GM18870 (cell line): Measurements from ENCODE around the gene APOBEC3A.
"Not testable (repeated sequence)": the region's sequence is repeated elsewhere in the genome, so short reads cannot be mapped to it uniquely, and the experiment has no call there.

Experiments
- ATAC-seq: cut with Tn5 transposase; IDR thresholded peaks from one replicate; pipeline ENCODE4 v1.9.1; 2021; ENCODE audit warnings: moderate library complexity; ENCODE audit not compliant: unreplicated experiment

APOBEC3A gene

DNA sequence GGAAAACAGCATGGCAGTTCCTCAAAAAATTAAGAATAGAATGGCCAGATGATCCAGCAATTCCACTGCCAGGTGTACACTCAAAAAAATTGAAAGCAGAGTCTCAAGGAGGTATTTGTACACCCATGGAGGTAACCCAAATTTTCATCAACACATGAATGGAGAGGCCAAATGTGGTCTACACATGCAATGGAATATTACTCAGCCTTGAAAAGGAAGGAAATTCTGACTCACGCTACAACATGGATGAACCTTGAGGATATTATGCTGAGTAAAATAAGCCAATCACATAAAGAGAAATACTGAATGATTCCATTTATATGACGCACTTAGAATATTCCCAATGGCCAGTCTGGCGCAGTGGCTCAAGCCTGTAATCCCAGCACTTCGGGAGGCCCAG, 19.9 kb downstream of the APOBEC3A start:
- ATAC-seq = not testable (repeated sequence)

DNA sequence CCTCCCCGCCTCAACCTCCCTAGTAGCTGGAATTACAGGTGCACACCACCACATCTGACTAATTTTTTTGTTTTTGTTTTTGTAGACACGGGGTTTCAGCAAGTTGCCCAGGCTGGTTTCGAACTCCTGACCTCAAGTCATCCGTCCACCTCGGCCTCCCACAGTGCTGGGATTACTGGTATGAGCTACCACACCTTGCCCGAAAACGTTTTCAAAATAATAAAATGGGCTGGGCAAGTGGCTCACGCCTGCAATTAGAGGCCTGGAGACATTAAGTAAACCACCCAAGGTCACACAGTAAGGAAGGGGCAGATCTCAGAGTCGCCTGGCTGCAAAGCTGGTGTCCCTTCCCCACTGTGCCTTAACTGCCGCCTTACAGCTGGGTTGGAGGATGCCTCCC, 23.2 kb downstream of the APOBEC3A start:
- not testable (repeated sequence) for ATAC-seq

DNA sequence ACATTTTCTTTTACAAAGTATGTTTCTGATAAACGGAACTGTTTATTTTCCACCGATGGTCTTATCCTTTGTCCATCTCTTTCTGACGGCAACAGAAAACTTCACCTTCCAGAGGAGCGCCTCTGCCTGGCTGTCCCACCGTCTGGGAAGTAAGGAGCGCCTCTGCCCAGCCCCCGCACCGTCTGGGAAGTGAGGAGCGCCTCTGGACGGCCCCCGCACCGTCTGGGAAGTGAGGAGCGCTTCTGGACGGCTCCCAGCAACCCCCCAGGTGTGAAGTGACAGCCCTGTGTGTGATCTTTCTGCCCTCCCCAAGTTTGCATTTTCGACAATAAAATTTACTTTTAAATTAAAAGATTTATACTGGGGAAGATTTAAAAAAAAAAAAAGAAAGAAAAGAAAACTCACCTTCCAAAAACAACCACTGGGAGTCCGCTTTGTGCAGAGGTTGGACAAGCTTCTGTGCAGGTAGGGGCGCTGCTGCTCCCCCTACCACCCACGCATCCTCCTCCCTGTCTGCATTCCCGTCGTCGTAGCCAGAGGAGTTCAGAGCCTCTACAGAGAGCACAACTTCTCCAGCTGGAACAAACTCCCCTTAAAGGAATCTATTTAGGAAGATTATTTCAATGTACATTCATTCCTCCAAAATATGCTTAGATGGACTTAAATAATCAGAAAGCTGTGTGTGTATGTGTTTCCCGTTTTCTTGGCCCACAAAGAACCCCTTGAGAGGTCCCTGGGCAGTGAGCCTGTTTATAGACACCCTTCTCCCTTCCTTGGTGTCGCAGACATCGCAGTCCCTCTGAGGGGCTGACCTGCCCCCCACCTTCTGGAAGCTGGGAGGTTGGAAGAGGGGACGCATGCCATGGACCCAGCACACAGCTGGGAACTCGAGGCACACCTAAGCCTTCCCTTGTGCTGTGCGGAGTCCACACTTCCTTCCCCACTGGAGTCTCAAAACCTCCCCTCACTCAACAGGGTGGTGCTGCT, 23.9 kb downstream of the APOBEC3A start:
- ATAC-seq = no peak

DNA sequence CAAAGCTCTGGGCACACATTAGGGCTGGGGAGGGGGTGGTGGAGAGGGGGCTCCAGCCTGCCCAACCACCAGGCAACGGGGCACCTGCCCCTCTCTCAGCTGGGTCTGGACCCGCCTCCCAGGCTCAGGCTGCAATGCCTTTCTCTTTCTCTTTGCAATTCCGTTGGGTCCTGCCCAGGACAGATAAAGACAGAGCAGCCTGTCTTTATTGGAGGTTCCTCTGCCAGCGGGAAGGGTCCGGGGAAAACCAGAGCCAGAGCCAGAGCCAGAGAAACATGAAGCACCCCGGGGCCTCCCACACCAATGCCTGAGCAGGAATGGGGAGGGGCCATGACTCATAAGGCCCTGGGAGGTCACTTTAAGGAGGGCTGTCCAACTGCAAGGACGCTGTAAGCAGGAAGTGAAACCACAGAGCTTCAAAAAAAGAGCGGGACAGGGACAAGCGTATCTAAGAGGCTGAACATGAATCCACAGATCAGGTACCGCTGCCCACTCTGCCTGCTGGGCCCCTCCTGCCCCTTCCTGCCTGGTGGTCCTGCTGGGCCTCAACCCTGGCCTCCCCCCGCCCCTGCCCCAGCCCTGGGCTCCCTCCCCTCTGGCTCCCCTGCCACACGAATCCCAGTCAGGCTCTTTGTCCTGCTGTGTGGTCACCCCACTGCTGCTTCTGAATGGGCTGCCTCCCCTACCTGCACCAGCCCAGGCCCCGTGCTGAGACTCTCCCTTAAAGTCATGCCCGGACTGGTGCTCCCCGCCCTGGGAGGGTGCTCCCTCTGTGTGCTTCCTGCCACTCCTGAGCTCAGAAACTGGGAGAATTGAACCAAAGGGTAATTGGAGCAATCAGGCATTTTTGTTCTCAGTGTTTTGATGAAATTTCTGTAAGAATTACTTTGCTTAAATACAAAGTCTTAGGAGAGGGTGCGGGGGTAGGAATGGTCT, 24.9 kb downstream of the APOBEC3A start, which contains the start of gene APOBEC3B:
APOBEC3B (plus strand) TSS at position 356 of the 936 bp plus-strand sequence; CDS start at position 463, 107 bp downstream.
- ATAC-seq = peak; percentile 38

DNA sequence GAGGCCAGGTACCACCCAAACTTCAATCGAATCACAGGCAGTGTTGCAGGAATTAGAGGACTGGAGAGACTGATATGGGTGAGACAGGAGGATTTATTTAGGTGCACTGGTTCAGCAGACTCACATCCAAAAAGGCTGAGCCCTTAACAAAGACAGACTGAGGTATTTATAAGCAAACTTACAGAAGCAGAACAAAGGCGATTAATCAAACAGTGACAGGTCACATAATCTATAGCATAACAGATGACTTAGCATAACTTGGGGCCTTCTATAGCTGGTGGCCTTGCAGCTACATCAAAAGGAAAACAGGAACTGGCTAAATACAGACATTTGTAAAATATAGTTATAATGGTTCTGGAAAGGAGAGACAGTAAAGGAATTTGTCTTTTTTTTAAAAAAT, 26.8 kb downstream of the APOBEC3A start:
- no peak for ATAC-seq

DNA sequence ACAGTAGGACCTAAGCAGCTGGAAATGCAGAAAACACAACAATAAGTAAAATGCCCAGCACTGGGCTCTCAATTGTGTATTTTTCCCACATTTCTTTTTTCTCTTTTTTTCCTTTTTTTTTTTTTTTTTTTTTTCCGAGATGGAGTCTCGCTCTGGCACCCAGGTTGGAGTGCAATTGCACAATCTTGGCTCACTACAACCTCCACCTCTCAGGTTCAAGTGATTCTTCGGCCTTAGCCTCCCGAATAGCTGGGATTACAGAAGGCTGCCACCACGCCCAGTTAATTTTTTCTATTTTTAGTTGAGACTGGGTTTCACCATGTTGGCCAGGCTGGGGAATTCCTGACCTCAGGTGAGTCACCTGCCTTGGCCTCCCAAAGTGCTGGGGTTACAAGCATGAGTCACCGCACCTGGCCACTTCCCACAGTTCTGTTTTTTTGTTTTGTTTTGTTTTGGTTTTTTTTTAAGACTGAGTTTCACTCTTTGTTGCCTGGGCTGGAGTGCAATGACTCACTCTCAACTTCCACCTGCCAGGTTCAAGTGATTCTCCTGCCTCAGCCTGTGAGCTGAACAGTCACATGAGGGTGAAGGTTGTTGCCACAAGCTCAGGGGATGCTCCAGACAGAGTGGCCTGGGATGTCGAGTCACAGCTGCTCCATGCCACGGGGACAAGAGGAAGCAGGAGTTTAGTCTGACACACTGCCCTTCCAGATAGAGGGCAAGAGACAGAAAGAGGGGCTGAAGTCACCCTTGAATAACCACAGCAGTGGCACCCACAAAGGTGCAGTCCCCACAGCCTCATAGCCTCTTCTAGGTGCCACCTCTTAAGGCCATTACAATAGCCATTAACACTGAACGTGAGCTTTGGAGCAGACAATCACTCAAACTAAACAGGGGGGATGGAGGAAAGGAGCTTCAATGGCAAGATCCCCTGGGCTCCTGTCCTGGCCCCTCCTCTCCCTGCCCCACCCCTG, 27.7 kb downstream of the APOBEC3A start:
- ATAC-seq = peak; percentile 75

DNA sequence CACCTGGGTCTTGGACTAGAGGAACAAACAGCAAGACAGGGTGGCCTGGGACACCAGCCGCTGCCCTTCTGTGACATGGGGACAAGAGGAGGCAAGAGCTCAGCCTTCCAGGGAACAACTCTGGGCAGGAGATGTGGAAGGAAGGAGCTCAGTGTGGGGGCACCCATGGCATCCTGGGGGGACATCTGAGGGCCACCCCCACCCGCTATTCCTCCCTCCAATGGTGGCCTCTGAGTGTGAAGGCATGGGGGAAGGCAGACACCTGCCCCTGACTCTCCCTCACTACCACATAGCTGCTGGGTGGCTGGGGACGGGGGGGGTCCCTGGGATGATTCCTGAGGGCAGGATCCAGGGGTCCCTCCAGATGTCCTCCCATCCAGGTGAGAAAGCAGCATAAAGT, 29.2 kb downstream of the APOBEC3A start:
- no peak for ATAC-seq

DNA sequence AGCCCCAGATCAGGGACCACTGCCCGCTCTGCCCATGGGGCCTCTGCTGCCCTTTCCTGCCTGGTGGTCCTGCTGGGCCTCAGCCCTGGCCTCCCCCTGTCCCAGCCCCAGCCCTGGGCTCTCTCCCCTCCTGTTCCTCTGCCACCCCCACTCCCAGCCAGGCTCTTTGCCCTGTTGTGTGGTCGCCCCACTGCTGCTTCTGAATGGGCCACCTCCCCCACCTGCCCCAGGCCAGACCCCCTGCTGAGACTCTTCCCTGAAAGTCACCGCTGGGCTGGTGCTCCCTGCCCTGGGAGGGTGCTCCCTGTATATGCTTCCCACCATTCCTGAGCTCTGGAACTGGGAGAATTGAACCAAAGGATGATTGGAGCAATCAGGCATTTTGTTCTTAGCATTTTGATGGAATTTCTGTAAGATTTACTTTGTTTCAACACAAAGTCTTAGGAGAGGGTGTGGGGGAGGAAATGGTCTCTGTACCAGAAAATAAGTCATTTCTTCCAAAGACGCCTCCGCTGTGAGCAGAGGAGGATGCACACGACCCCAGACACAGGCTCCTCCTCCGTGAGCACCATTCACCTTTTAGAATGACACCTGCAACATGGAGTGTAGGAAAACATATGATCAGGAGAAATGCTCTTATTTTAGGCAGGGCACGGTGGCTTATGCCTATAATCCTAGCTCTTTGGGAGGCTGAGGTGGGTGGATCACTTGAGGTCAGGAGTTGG, 29.9 kb downstream of the APOBEC3A start:
- ATAC-seq = no peak

DNA sequence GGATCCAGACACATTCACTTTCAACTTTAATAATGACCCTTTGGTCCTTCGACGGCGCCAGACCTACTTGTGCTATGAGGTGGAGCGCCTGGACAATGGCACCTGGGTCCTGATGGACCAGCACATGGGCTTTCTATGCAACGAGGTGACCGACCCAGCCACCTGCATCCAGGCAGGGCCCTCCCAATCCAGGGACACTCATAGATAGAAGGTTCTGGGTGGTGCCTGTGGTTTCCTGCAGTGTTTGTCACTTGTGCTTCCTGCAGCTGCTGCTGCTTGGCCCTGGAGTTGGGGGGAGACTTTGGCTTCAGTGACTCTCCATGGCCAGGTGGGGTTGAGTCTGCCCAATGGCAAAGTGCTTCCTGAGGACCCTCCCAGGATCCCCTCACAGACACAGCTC, 32.1 kb downstream of the APOBEC3A start:
- no peak for ATAC-seq

DNA sequence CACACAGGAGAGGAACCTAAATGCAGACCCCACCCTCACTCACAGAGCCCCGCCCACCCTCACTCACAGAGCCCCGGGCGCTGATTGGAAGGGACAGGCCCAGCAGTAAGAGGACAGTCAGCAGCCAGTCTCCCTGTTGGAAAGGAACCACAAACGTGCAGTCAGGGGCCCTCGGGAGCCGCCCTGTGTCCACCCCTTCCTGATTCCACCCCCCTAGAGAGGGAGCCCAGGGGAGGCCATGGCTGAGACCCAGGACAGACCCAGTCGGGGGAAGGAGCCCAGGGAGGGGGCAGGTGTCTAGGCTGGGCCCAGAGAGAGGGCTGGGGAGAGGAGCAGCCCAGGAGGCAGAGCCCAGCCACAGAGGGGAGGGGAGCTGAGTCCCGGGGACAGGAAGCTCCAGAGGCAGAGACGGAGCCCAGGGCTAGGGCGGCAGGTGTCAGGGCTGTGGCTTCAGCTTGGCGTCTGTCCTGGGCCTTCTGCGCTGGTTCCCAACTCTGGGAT, 35.5 kb downstream of the APOBEC3A start:
- ATAC-seq = not testable (repeated sequence)

DNA sequence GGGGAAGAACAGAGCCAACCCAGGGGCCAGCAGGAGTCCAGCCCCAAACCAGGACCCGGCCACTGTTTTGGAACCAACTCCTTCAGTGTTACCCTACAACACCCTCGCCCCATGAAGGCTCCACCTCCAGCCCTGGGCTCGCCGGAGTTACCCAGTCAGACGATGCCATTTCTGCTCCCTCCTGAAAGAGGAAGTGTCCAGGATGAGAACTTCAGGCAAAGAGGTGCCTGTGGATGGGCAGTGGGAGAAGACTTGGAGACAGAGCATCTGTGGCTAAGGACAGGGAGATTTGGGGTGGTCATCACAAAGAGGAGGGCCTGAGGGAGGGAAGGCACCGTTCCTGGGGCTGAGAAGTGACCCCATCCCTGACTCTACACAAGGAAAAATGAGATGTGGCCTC, 38.7 kb downstream of the APOBEC3A start:
- ATAC-seq = no peak

DNA sequence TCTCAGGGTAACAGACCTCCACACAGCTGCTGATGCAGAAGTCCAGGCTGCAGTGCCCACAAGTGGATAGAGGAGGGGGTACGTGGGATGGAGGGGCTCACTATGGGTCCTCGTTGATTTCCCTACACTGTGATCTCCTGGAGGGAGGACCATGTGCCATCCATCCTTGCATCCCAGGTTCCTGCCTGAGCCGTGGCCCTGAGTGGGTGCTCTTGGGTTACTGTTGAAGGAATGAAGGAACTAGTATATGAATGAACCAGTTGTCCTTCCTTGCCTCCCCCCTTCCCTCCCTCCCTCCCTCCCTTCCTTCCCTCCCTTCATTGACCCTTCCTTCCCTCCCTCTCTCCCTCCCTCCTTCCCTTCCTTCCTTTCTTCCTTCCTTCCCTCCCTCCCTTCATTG, 40.1 kb downstream of the APOBEC3A start:
- no peak for ATAC-seq

DNA sequence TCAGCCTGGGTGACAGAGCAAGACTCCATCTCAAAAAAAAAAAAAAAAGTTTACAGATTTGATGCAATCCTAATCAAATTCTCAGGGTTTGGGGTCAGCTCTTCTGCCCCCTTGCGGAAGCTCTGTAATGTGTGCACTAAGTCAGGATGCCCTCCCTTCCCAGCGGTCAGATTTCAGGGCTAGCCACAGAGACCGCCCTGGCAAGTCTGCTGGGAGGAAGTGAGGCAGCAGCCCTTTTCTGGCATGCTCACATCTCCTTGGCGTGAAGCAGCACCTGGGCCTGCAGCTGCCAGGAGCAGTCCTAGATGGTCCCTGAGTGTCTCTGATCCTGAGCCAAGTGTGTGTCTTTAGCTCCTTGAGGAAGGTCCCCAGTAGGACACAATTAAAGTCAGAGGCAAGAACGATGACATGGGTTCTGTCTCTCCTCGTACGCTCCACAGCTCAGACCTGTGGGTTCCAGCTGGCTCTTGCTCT, 45.8 kb downstream of the APOBEC3A start:
- ATAC-seq = no peak

DNA sequence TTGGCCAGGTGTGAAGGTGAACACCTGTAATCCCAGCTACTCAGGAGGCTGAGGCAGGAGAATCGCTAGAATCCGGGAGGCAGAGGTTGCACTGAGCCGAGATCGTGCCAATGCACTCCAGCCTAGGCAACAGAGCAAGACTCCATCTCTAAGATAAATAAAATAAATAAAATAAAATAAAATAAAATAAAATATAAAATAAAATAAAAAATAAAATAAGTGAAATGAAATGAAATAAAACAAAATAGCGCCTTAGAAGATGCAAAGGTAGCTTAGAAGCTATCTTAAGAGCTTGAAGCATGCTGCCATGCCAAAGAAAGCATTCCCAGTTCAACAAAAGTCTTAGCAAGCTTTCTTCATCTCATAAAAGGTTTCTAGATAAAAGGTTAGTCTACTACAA, 49.8 kb downstream of the APOBEC3A start:
- no peak for ATAC-seq

DNA sequence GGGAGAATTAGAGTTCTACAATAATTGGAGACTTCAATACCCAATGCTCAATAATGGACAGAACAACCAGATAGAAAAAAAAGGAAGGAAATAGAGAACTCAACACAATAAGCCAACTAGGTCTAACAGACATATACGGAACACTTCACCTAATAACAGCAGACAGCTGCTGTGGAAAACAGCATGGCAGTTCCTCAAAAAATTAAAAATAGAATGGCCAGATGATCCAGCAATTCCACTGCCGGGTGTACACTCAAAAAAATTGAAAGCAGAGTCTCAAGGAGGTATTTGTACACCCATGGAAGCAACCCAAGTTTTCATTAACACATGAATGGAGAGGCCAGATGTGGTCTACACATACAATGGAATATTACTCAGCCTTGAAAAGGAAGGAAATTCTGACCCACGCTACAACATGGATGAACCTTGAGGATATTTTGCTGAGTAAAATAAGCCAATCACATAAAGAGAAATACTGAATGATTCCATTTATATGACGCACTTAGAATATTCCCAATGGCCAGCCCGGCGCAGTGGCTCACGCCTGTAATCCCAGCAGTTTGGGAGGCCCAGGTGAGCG, 51.0 kb downstream of the APOBEC3A start:
- ATAC-seq = not testable (repeated sequence)

DNA sequence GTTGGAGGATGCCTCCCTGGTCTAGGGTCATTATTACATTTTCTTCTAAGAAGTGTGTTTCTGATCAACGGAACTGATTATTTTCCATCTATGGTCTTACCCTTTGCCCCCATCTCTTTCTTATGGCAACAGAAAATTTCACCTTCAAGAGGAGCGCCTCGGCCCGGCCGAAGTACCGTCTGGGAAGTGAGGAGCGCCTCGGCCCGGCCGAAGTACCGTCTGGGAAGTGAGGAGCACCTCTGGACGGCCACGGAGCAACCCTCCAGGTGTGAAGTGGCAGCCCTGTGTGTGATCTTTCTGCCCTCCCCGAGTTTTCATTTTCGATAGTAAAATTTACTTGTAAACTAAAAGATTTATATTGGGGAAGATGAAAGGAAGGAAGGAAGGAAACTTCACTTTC, 53.5 kb downstream of the APOBEC3A start:
- no peak for ATAC-seq
